Testis (tissue), 2 donors: Measurements from ENCODE around the gene THTPA.

ENCODE experiments used
- CTCF ChIP-seq, 3 experiments: fragments of 450-650 bp in 2 of 3; fragments of 200-600 bp in 1 of 3; sonication (generic) in 1 of 3; IDR thresholded peaks; one replicate each; pipeline ENCODE4 v1.5.1; 2016 to 2019; ENCODE audit warnings: antibody characterized with exemption in 3 of 3, mild to moderate bottlenecking in 2 of 3, moderate library complexity in 1 of 3
- POLR2A ChIP-seq: fragments of 450-650 bp; IDR thresholded peaks from one replicate; pipeline ENCODE4 v1.6.1; 2017; ENCODE audit warnings: antibody characterized with exemption, mild to moderate bottlenecking, moderate library complexity

- TF ChIP-seq CTCF (IDR thresholded peaks at IDR 0.05) = no peak
- TF ChIP-seq POLR2A = no peak
These were observed 11.3 kb upstream of the THTPA start for GRCh38 chr14:23544511-23545447.
